ENCODE data around the gene PEX6.
"Not testable (repeated sequence)": the region's sequence is repeated elsewhere in the genome, so short reads cannot be mapped to it uniquely, and the experiment has no call there.

Gene PEX6

GRCh38 chr6:42998205-42998604 is 19.2 kb upstream of the PEX6 start:
- DNase-seq, ATAC-seq: not testable (repeated sequence)

- no peak for DNase-seq
- no peak for ATAC-seq
Measured at GRCh38 chr6:42996513-42996912, 17.5 kb upstream of the PEX6 start.

- DNase-seq = no peak
- ATAC-seq = no peak
Measured at GRCh38 chr6:42993445-42993844, 14.5 kb upstream of the PEX6 start.

- DNase-seq (no peak), ATAC-seq (no peak)
Measured at GRCh38 chr6:42989923-42990322, 10.9 kb upstream of the PEX6 start.

DNA sequence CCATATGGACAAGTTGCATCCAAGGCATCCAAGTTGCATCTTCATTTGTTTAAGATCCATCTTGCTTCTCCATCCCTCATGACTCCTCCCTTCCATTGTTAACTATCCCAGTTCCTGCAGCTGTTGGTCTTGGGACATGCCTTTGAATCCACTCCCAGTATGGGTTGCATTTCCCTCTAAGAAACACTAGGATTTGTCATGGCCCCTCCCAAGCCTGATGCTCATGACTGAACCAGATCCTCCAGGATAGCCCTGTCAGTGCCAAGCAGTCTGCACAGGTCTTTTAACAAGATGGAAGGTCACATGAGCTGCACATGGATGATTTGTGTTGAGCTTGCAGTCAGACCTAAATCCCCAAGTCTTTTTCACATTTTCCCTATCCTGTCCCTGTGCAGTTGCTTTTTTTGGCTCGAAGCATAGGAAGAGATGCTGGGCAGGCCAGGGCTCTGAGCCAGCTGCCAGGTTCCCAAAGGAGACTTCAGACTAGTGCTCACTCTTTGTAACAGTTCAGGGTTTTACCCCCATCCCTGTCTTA is 9.6 kb upstream of the PEX6 start:
- ATAC-seq (no peak), DNase-seq (no peak)

DNA sequence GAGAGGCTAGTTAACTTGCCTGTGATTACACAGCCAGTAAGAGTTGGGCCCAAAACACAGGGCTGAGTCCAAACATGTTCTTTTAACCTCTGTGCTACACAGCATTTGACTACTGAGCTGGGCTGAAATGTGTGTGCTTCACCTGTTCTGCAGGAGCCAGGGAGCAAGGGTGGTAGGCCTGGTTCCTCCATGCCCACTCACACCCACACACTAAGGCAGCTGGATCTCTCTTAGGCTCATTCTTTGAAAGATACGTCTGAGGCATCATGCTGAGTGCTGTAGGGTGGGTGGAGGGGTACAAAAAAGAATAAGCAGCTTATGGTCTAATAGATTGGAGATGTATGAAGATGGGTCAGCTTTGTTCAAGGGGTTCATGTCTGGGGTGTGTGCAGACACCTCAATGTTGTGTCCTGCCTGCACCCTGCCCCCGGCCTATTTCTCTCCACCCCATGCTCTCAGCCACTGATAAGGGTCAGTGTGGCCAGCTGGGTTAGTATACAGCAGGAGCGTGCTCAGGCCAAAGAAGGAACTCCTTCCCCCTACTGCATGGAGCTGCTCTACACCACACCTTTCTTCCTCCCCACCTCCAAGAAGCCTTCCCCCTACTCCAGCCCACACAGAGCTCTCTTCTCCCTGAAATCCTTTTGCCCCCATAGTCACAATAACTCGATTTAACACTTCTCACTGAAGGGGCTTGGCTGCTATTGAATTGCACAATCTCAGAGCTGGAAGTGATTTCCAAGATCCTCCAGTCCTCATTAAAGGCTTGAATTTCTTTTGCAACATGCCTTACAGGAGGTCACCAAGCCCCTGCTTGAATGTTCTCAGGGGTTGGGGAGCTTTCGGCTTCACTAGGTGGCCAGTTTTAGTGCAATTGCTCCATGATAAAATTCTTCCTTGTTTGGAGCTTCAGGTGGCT is 8.8 kb upstream of the PEX6 start:
- no peak for DNase-seq
- no peak for ATAC-seq

DNA sequence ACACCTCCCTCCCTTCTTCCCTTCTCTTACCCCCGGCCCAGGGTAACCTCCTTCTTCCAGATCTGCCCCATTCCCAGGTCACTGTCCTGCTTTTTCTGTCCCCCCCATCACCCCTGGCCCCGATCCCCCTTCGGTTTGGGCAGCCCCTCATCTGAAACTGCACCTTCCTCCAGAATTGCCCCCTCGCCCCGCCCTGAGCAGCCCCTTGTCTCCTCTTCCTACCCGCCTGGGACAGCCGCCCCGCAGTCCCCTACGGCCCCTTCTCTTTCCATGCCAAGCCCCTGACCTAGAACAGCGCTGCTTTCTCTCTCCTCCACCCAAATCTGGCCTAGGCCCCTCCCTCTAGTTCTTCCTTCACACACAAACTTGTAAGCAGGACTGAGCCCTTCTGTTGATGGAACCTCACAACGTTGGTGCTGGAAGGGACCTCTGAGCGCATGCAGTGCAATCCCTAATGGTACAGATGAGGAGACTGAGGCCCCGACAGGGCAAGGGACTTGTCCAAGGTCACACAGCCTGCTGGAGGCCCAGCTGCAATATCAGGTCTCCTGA is 6.0 kb upstream of the PEX6 start:
- ATAC-seq (no peak), DNase-seq (peak; percentile 32)

DNA sequence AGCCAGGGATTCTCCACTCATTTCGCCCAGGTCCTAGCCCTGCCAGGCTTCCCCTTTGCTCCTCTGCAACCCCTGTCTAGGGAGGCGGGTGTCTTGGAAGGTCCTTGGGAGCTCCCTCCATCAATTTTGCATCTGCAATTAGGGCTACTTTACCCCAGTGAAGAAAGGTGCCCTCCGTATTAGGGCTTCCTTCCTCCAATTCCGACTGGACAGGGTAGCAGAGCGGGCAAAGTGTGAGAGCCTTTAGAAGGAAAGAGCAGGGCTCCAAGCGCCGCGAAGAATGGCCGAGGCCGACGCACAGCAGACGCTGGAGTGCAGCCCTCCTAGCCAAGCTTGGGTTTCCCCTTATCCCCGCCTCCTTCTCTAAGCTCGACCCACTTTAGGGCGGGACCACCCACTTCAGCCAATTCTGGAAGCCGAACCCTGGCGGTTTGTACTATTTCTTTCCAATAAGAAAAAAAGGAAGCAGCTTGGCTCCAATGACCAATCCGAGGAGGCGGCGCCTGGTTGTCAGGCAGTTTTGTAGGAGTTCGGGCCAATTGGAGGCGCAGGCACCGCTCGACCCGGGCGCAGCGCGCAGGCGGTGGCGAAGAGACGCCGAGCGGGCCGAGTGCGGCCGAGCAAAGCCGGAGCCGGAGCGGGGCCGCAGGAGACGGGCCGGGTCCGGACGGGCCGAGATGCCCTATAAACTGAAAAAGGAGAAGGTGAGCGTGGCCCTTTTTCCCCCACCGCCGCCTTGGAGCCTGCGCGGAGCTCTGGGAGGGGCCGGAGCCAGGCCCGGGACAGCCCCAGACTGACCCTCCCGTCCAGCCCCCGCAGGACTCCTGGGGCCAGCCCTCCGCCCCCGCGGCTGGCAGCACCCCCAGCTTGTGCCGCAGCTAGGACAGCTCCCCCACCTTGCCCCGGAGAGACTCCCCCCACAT is 5.3 kb upstream of the PEX6 start, which contains the start of gene PPP2R5D:
PPP2R5D (plus strand) TSS at position 570 of the 923 bp plus-strand sequence; CDS start at position 678, 108 bp downstream.
- ATAC-seq (peak; percentile 93), DNase-seq (peak; percentile 94)

DNA sequence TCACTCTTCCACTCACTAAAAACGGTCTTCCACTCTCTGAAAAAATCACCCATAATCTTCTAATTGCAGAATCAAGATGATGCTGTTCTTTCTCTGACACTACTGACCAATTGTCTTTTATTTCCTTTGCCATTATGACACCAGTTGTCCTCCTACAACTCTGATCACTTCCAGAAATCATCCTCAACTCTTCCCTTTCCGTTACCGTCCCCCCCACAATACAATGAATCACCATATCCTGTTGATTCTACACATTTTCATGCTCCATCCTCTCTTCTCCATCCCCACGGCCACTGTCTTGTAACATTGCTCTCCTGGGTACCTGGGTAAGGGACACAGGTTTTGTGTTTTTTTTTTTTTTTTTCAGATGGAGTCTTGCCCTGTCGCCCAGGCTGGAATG is 2.9 kb upstream of the PEX6 start:
- DNase-seq (no peak), ATAC-seq (no peak)

DNA sequence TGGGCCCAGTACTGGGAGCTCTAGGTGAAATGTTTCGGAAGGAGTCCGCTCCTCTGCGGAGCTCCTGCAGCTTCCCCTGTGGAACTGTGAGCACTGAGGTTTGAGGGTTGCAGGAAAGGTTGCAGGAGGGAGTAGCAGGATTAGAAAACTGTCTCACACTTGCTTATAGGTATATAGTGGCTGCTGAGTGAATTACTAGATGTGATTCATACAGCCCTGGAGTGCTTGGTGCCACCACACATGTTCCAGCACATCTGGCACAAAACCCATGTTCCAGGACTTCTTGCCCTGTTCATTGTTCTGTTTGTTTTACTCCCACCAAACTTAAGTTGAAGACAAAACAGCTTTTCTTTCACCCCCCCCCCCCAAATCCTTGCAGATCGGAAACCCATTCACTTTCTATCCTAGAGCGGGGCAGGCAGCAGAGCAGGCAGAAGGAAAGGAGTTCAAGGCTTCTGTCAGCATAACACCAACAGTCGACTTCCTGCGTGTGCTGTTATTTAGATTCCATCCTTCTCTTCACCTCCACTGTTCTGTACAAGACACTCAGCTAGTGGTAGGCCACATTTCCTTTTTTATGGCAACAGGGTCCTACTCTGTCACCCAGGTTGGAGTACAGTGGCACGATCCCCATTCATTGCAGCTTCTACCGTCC is 669 bp upstream of the PEX6 start:
- no peak for DNase-seq
- ATAC-seq = peak; percentile 34

DNA sequence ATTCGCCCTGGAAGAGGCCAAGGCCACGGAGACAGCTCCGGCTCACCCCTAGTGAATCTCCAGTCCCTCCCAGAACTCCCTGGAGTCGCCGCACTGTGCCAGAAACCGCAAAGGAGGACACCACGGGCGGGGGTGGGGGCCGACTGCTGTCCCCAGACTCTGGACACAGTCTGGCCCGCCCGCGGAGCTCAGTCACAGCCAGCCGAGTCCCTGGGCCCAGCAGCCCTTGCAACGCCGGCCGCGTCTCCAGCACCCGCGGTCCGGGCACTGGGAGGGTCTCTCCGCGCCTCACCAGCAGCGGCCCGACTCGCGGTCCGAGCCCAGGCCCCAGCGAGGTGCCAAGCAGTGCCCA is 518 bp downstream of the PEX6 start:
- peak; percentile 26 for DNase-seq
- no peak for ATAC-seq

DNA sequence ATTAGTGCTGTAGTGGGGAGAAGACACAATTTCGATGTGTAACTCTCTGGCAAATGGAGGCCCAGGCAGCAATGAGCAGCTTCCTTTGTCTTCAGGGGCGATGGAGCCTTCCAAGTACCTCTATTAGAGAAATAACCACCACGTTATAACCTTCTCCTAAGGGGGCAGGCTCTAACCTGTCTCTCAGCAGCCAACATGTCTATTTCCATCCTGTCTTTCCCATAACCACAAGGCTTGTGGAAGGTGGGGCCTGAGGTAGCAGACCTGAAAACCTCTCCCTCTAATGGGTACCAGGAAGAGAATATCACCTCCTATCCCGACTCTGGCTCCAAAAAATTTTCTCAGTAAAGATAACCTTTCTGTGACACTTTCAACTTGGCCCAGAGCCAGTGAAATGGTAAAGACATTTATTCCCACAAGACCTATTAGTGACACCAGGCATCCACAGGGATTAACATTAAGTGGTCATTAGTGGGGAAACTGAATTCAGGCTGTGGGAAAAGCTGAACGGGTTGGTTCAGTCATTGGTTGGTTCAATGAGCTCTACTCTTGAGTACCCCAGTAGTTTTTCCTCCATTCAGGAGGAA is 4.0 kb downstream of the PEX6 start:
- ATAC-seq (no peak), DNase-seq (no peak)

- ATAC-seq = no peak
Measured at GRCh38 chr6:42973926-42974325, 5.1 kb downstream of the PEX6 start.

DNA sequence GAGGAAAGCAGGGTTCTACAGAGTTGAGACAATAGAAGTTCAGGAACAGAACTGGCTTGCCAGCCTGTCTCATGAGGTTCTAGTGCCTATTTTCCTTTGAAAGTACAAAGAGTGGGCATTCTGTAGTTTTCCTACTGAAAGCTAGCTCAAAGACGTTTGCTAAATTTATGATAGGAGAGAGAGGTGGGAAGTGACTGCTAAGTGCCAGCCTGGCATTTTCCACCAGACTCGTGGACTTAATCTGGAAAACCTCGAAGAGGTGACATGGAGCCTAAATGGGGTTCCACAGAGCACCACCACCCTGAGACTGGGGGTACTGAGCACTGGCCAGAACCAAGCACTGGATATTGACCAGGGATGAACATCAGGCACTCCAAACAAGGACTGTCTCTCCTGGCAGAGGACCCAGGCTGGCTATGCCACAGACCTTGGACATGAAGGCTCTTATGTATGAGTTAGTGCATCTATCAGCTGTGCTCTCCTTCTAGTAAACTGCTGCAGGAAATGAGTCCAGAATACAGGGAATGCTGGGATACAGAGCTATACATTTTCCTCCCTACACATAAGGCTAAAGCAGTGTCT is 7.1 kb downstream of the PEX6 start:
- DNase-seq (no peak), ATAC-seq (no peak)

More at GRCh38 chr6:42973926-42974325, 5.1 kb downstream of the PEX6 start:
- DNase-seq = no peak

- ATAC-seq = peak; percentile 80
- peak; percentile 36 for DNase-seq
Measured at GRCh38 chr6:42970871-42971612, 7.9 kb downstream of the PEX6 start.

DNA sequence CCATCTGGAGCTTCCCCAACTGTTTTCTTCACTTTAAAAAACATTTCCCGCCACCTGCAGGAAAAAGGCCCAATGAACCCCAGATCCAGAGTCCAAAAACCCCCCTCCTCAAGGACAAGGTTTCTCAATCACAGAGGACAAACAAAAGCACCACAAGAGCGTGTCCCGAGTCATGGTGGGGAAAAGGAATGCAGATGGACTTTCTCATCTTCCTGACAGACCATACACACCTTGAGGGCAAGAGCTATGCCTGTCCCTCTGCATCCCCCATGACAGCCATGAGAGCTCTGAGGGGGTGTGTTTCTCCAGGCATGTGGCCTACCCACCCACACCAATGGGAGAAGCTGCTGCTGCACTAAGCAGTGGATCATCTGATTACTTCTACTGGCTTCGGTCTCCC is 9.0 kb downstream of the PEX6 start:
- DNase-seq (no peak), ATAC-seq (no peak)

- no peak for ATAC-seq
- no peak for DNase-seq
Measured at GRCh38 chr6:42969431-42969830, 9.6 kb downstream of the PEX6 start.

- no peak for ATAC-seq
- no peak for DNase-seq
Measured at GRCh38 chr6:42968783-42969182, 10.2 kb downstream of the PEX6 start.

GRCh38 chr6:42968126-42968701 is 10.8 kb downstream of the PEX6 start:
- ATAC-seq = no peak
- DNase-seq = no peak

DNA sequence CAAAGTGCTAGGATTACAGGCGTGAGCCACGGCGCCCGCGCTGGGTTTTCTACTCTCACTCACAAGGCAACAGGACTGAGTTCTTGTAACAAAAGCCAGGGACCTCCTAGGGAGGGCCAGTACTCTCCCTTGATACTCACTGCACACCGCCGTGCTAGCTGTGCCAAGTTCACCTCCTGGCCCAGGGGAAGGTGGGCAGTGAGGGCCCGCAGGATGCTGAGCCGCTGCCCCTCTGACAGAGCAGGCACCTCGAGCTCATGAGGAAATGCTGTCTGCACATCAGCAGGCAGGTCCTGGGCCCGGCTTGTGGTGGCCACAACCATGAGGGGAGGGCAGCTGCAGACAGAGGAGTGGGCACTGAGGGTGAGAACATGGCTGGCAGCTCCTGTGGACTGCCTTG is 11.8 kb downstream of the PEX6 start:
- ATAC-seq = no peak

More for the DNA sequence above, 11.8 kb downstream of the PEX6 start:
- DNase-seq = no peak
